T-helper 2 cell treated with Interferon-gamma antibody and Interleukin-4, amounts not matched to agents 100 ng/mL and 5 ng/mL, for 36 hours (primary cell): Measurements from ENCODE around the gene TNNT2. TPM values are rescaled to one million over a fixed set of nuclear protein-coding genes. Genes with fewer than 3 reads are reported as not detected.

Experiments
- intact Hi-C: fragments of 100-400 bp; cut with micrococcal nuclease; formaldehyde crosslinking; loops from one replicate; pipeline ENCODE4 v1.15.1; 2023
- total RNA-seq: library from RNA; stranded (reverse); gene quantifications from 2 replicates; pipeline ENCODE4 v1.2.3, GENCODE V29; 2022

Gene TNNT2
- total RNA-seq, 1 donor from 2014 or later = not detected

GRCh38 chr1:201404055-201404454, 26.6 kb upstream of the TNNT2 start:
- intact Hi-C loops = no loop called here

- intact Hi-C loops = no loop called here
Measured at GRCh38 chr1:201403359-201403758, 25.9 kb upstream of the TNNT2 start.

GRCh38 chr1:201401700-201402099, 24.2 kb upstream of the TNNT2 start:
- intact Hi-C loops = no loop called here

GRCh38 chr1:201400852-201401230, 23.4 kb upstream of the TNNT2 start:
- intact Hi-C loops = no loop called here

- intact Hi-C loops = no loop called here
Measured at GRCh38 chr1:201400212-201400851, 22.9 kb upstream of the TNNT2 start.

GRCh38 chr1:201399352-201400126, 22.1 kb upstream of the TNNT2 start:
- intact Hi-C loops = no loop called here

DNA sequence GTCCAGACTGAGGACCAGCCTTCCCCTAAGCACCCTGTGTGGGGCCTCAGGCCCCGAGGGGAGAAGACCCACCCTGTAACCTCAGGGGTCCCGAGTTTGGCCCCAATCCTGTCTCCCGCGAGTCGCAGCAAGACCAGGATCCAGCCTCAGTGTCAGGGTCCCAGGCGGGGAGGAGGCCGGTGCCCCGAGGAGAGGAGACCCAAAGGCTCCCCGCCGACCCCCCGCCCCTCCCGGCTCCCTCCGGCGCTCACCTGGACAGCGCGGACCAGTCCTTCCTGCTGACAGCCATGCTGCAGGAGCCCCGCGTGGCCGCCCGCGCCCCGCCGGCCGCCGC, 21.5 kb upstream of the TNNT2 start, which contains the start of gene LAD1:
LAD1 (minus strand) TSS at position 307 of the 334 bp plus-strand sequence; CDS start at position 289, 18 bp downstream.
- intact Hi-C loops = no loop called here

GRCh38 chr1:201397675-201398074, 20.2 kb upstream of the TNNT2 start:
- intact Hi-C loops = no loop called here

GRCh38 chr1:201396861-201397464, 19.5 kb upstream of the TNNT2 start:
- intact Hi-C loops = no loop called here

- intact Hi-C loops = no loop called here
Measured at GRCh38 chr1:201395936-201396335, 18.5 kb upstream of the TNNT2 start.

- intact Hi-C loops = no loop called here
Measured at GRCh38 chr1:201394591-201394990, 17.1 kb upstream of the TNNT2 start.

DNA sequence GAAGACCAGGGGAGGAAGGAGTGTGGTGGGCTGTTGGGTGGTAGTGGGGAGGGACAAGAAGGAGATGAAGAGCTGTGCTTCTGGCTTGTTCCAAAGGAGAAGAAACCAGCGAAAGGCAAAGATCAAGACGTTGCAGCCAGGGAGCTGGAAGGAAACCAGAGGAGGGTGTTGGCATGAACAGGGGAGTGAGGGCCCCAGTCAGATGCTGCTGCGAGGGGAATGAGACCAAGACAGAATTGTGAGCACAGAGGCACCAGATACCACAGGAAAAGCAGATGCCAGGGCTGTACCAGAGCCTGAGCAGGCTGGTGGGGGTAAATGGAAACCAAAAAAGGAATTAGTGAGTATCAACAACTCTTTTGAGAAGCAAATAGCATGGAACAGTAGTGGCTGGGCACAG, 15.6 kb upstream of the TNNT2 start:
- intact Hi-C loops = no loop called here

DNA sequence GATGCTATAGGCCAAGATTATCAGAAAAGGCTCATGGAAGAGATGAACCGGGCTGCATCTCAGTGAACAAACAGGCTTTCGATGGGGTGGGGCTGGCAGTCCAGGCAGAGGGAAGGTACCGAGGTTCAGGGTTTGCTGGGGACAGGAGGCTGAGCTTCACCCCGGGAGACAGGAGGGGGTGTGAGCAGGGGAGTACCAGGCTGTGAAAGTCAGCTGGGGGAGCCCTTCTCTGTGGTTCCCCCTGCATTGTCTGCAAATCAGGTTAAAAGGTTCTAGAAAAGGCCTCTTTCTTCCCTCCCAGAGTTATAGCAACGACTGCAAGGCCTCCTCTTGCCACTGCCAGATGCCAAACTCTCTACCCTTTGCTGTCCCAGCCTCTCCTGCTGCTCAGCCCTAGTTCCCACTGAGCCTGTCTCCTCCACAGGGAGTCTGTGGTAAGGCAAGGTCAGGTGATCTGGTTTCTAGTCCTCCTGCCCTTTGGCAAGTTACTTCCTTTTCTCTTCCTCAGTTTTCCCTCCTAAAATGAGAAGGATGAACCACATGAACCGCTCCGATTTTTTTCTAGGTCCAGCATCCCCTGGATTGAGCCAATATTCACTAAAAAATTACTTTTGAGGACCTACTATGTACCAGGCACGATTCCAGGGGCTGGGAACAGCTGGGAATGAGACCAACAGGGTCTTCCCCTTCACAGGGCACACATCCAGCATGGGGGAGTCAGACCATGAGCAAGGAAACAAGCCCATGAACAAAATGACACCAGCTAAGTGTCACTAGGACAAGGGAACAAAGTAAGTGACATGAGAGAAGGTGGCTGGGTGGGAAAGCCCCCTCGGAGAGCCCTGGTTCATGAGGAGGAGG, 14.4 kb upstream of the TNNT2 start:
- intact Hi-C loops = no loop called here

DNA sequence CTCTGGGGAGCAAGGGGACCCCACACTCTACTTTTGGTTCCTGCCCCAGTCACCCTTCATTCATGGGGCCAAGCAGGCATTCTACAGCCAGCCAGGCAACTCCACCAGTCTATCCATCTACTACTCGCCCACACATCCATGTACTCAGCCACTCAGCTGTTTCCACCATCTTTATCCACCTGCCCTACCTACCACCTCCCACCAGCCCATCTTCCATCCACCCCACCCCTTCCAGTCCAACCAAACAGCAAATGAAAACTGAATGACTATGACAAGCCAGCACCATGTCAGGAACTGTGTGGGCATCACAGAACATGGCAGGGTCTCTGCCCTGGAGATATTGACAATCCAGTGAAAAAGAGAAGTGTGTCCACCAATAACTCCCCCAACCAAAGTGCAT, 13.7 kb upstream of the TNNT2 start:
- intact Hi-C loops = no loop called here

DNA sequence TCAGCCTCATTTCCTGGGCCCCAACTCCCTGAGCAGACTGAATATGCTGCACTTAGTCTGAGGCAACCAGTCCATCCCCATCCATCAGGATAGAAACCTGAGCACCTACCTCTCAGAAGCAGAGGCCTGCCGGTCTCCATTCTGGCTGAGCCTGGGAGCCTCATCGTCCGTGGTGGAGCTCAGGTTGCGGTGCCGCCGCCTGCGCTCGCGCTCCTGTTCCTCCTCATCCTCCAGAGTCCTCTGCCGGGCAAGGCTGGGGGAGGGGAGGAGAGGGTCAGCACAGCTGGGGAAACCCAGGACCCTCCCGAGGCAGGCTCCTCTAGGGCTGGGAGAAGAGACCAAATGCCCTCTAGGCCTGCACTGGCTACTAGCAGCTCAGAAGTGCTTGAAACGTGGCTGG, 11.6 kb upstream of the TNNT2 start:
- intact Hi-C loops = no loop called here

- intact Hi-C loops = no loop called here
Measured at GRCh38 chr1:201386208-201386607, 8.7 kb upstream of the TNNT2 start.

DNA sequence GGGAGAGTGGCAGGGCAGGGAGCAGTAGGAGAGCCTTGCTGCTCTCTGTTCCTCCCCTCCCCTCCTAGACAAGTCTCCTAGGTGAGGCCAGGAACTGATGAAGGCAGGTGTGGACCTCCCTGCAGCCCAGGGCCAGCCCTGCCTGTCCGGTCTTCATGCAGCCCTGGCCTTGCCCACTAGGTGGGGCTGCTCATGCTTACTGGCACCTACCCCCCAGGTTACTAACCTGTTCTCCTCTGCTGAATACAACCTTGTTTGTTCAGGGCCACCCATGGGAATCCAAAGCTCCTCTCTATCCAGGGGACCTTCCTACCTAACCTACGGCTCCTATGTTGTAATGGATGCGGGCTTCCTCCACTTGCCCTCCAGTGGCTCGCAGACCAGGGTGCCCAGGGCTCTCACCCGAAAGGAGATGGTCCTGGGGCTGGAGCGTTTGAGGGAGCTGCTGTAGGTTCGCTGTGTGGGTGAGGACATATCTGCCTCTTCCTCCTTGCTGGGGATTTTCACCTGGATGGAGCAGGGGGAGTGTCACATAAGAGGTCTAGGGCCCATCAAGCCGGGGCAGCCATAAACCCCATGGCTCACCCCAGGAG, 7.9 kb upstream of the TNNT2 start:
- intact Hi-C loops = no loop called here

DNA sequence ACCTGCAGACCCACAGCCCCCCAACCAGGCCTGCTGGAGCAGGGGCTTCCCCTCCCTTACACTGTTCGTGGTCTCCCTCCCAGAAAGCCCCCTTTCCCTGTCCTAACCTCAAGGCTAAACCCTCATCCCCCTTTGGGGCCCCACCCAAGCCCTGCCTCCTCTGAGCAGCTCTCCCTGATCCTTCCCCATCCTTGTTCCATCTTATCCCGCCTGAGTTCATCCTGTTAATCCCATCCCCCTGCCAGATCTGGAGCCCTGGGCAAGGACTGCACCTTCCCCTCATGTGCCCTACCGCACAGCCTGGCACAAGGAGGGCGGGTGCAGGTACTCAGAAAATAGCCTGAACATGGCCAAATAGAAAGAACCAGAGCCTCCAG, 6.9 kb upstream of the TNNT2 start:
- intact Hi-C loops = no loop called here

- intact Hi-C loops = no loop called here
Measured at GRCh38 chr1:201383647-201384405, 6.3 kb upstream of the TNNT2 start.

- intact Hi-C loops = no loop called here
Measured at GRCh38 chr1:201381130-201381529, 3.6 kb upstream of the TNNT2 start.
